RWPE2 (cell line): ENCODE results near the gene SYNGAP1.
A peak's percentile ranks its signal among the peaks of the same experiment; 100 is the strongest.

Experiments
- ATAC-seq: fragments of 200-7000 bp; cut with Tn5 transposase; 3 replicates; pipeline ENCODE4 v1.9.1; 2021; ENCODE audit warnings: low read depth
- DNase-seq: peaks from one replicate; pipeline ENCODE4 v3.0.0-alpha.2; 2020; ENCODE audit warnings: low spot score
- H3K27ac ChIP-seq: fragments of 450-650 bp; 2 replicates; pipeline ENCODE4 v1.5.1; 2017; ENCODE audit warnings: mild to moderate bottlenecking; ENCODE audit not compliant: poor library complexity, severe bottlenecking
- H3K27me3 ChIP-seq: fragments of 250-450 bp; sonication (Bioruptor Pico); 2 replicates; pipeline ENCODE4 v1.5.1; 2021; ENCODE audit warnings: mild to moderate bottlenecking, moderate library complexity; ENCODE audit not compliant: insufficient read depth, poor library complexity, severe bottlenecking
- H3K36me3 ChIP-seq: fragments of 250-450 bp; sonication (Bioruptor Pico); 2 replicates; pipeline ENCODE4 v1.5.1; 2020; ENCODE audit warnings: low read depth, mild to moderate bottlenecking, moderate library complexity
- H3K4me1 ChIP-seq: fragments of 250-450 bp; sonication (Bioruptor Pico); 2 replicates; pipeline ENCODE4 v1.5.1; 2021; ENCODE audit warnings: mild to moderate bottlenecking, moderate library complexity; ENCODE audit not compliant: insufficient read depth, poor library complexity, severe bottlenecking
- H3K4me3 ChIP-seq: fragments of 250-450 bp; sonication (Bioruptor Pico); 2 replicates; pipeline ENCODE4 v1.5.1; 2021; ENCODE audit warnings: mild to moderate bottlenecking, moderate library complexity; ENCODE audit not compliant: severe bottlenecking
- H3K9me3 ChIP-seq: fragments of 250-450 bp; sonication (Bioruptor Pico); 2 replicates; pipeline ENCODE4 v1.5.1; 2021; ENCODE audit warnings: mild to moderate bottlenecking, moderate library complexity; ENCODE audit not compliant: severe bottlenecking
- CTCF ChIP-seq: fragments of 450-650 bp; IDR thresholded peaks from one replicate; pipeline ENCODE4 v1.5.1; 2017; ENCODE audit warnings: mild to moderate bottlenecking, moderate library complexity; ENCODE audit not compliant: poor library complexity, severe bottlenecking

Gene SYNGAP1

GRCh38 chr6:33417903-33418689 lies 1.8 kb upstream of the SYNGAP1 start, which contains the start of gene CUTA:
Gene CUTA (minus strand): TSS chr6:33418107. CDS start chr6:33418000, 107 bp downstream.
- peaks cover 25% of the 10 kb centered on the region for H3K36me3 ChIP-seq
- peaks cover 14% of the 10 kb centered on the region for H3K4me1 ChIP-seq
- peak; percentile 33 for TF ChIP-seq CTCF
- peak; percentile 90 for ATAC-seq
- H3K9me3 ChIP-seq = no peaks in the 10 kb centered on the region
- H3K4me3 ChIP-seq = peak within 1 kb of the TSS; percentile 43
- H3K27ac ChIP-seq = peak within 1 kb of the TSS; percentile 82
- no peaks in the 10 kb centered on the region for H3K27me3 ChIP-seq
- DNase-seq = peak; percentile 99

- peak overlapping the region; percentile 82 for H3K27ac ChIP-seq
- no peak for TF ChIP-seq CTCF
- H3K9me3 ChIP-seq = no peaks in the 10 kb centered on the region
- DNase-seq (no peak), ATAC-seq (no peak)
- peaks cover 21% of the 10 kb centered on the region for H3K36me3 ChIP-seq
- peaks cover 14% of the 10 kb centered on the region for H3K4me1 ChIP-seq
- H3K27me3 ChIP-seq = no peaks in the 10 kb centered on the region
- H3K4me3 ChIP-seq = peak overlapping the region; percentile 12
Observed at GRCh38 chr6:33418690-33419291, 1.1 kb upstream of the SYNGAP1 start.

- Histone ChIP-seq H3K9me3 (no peaks in the 10 kb centered on the region), H3K4me1 (peaks cover 14% of the 10 kb centered on the region)
- DNase-seq = no peak
Observed at GRCh38 chr6:33420491-33421343, 852 bp downstream of the SYNGAP1 start.

GRCh38 chr6:33421344-33421643 lies 1.4 kb downstream of the SYNGAP1 start:
- no peak for TF ChIP-seq CTCF
- Histone ChIP-seq H3K36me3 (peaks cover 5% of the 10 kb centered on the region), H3K4me1 (peaks cover 12% of the 10 kb centered on the region), H3K27ac (no peak overlapping the region), H3K4me3 (no peak overlapping the region), H3K9me3 (no peaks in the 10 kb centered on the region), H3K27me3 (no peaks in the 10 kb centered on the region)
- DNase-seq = no peak
- ATAC-seq = no peak

More at GRCh38 chr6:33420491-33421343, 852 bp downstream of the SYNGAP1 start:
- Histone ChIP-seq H3K4me3 (no peak overlapping the region), H3K27me3 (no peaks in the 10 kb centered on the region), H3K36me3 (peaks cover 11% of the 10 kb centered on the region), H3K27ac (no peak overlapping the region)
- TF ChIP-seq CTCF = no peak
- ATAC-seq = no peak
